Frontal cortex (tissue), 4 donors: ENCODE results near the gene ACTR5. TPM values are rescaled to one million over a fixed set of nuclear protein-coding genes. Genes with fewer than 3 reads are reported as not detected.
A peak's percentile ranks its signal among the peaks of the same experiment; 100 is the strongest.
"Not testable (repeated sequence)": the region's sequence is repeated elsewhere in the genome, so short reads cannot be mapped to it uniquely, and the experiment has no call there.

Experiments
- DNase-seq, 2 donors: peaks; one replicate each; pipeline ENCODE4 v3.0.0; 2012; ENCODE audit warnings: low spot score in 2 of 2
- FAIRE-seq: peaks from 2 replicates; lab custom pipeline; 2012; peaks lifted over from hg19 to GRCh38; lab: Jason Lieb, UNC
- total RNA-seq: library from RNA; depleted of rRNA; stranded (reverse); fragments of >200 nt; gene quantifications from one replicate; pipeline ENCODE4 v1.2.3, GENCODE V29; 2014
- donor health status: control.
- donor health status: control.
- donor health status: control.

ACTR5 gene
- total RNA-seq, 1 donor from 2014 or later: 9.8 TPM

- DNase-seq (no peak), FAIRE-seq (no peak)
Observed at GRCh38 chr20:38762174-38762573, 13.9 kb downstream of the ACTR5 start.

- DNase-seq: no peak
- no peak for FAIRE-seq
Observed at GRCh38 chr20:38763616-38764015, 15.4 kb downstream of the ACTR5 start.

- DNase-seq (peak in 1 of 2 donors; percentile 27), FAIRE-seq (no peak)
Observed at GRCh38 chr20:38764567-38765318, 16.5 kb downstream of the ACTR5 start.

- DNase-seq (no peak), FAIRE-seq (no peak)
Observed at GRCh38 chr20:38766071-38766470, 17.8 kb downstream of the ACTR5 start.

GRCh38 chr20:38769376-38770295 is 21.4 kb downstream of the ACTR5 start:
- no peak for FAIRE-seq
- no peak for DNase-seq

- DNase-seq: no peak
- no peak for FAIRE-seq
Observed at GRCh38 chr20:38770546-38770945, 22.3 kb downstream of the ACTR5 start.

- DNase-seq (no peak), FAIRE-seq (no peak)
Observed at GRCh38 chr20:38770970-38771369, 22.7 kb downstream of the ACTR5 start.

- DNase-seq: no peak
- FAIRE-seq: no peak
Observed at GRCh38 chr20:38771621-38772020, 23.4 kb downstream of the ACTR5 start.

GRCh38 chr20:38774167-38774566 is 25.9 kb downstream of the ACTR5 start:
- FAIRE-seq (no peak), DNase-seq (no peak)

GRCh38 chr20:38776363-38776762 is 28.1 kb downstream of the ACTR5 start:
- FAIRE-seq (no peak), DNase-seq (no peak)

GRCh38 chr20:38779247-38780097 is 31.2 kb downstream of the ACTR5 start:
- FAIRE-seq: no peak
- no peak for DNase-seq

- FAIRE-seq (no peak), DNase-seq (no peak)
Observed at GRCh38 chr20:38782275-38782674, 34.0 kb downstream of the ACTR5 start.

- FAIRE-seq (no peak), DNase-seq (no peak)
Observed at GRCh38 chr20:38787870-38788269, 39.6 kb downstream of the ACTR5 start.

- FAIRE-seq (no peak), DNase-seq (no peak)
Observed at GRCh38 chr20:38789503-38790199, 41.4 kb downstream of the ACTR5 start.

- DNase-seq (no peak), FAIRE-seq (no peak)
Observed at GRCh38 chr20:38790200-38791053, 42.2 kb downstream of the ACTR5 start.

GRCh38 chr20:38791291-38791690 is 43.0 kb downstream of the ACTR5 start:
- no peak for FAIRE-seq
- no peak for DNase-seq

- DNase-seq (no peak), FAIRE-seq (no peak)
Observed at GRCh38 chr20:38791940-38792339, 43.7 kb downstream of the ACTR5 start.

- not testable (repeated sequence) for DNase-seq, FAIRE-seq
Observed at GRCh38 chr20:38794057-38794456, 45.8 kb downstream of the ACTR5 start.

GRCh38 chr20:38798266-38798665 is 50.0 kb downstream of the ACTR5 start:
- FAIRE-seq (no peak), DNase-seq (no peak)
